ENCODE measurements around the gene CORO2A. TPM values are rescaled to one million over a fixed set of nuclear protein-coding genes. Genes with fewer than 3 reads are reported as not detected.
A peak's percentile ranks its signal among the peaks of the same experiment; 100 is the strongest.

CORO2A gene
- total RNA-seq, 1 experiment from 2014 or later: 32.5 TPM

DNA sequence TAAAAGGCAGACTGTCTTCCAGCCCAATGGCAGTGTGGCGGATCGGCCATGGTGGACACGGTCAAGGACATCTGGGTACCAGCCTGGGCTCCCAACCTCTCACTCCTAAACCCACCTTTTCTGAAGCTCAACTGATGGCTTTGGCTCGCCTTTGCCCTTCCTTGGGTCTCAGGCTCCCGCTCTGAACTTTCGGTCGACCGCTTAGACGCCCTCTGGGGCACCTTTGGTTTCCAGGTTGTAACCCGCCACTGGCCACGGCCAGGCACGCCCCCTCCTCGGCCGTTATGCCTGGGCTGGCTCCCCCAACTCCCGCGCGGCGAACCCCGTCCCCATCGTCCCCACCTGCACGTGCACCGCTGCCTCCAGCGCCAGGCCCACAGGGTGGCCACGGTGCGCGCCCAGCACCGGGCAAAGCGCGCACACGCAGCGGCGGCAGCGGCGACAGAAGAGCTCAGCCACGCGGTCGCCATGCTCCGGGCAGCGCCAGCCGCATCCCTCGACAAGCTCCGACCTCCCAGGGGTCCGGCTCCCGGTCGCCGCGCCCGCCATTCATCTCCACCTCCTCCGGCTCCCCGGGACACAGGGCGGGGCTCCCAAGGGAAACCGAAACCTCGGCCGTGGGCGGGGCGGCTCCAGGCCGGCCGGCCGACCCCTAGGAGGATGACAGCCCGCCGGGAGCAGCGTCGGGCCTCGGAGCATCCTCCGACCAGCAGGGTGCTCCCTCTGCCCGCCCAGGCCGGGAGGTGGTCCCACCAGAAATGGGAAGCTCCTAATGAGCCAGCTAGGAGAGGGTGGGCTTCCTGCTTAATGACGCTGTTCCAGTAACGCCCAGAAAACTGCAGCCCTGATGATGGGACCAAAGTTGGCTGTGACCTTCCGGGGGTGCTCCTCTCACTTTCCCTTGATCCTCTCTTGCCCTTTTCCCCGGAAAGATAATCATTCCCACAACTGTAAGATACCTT, 73.5 kb downstream of the CORO2A start, which contains the start of gene TRIM14 (continued):
- no peak for TF ChIP-seq ATF1 (CRISPR knock-in tag; IDR thresholded peaks at IDR 0.05)
- TF ChIP-seq, protein P1, sequence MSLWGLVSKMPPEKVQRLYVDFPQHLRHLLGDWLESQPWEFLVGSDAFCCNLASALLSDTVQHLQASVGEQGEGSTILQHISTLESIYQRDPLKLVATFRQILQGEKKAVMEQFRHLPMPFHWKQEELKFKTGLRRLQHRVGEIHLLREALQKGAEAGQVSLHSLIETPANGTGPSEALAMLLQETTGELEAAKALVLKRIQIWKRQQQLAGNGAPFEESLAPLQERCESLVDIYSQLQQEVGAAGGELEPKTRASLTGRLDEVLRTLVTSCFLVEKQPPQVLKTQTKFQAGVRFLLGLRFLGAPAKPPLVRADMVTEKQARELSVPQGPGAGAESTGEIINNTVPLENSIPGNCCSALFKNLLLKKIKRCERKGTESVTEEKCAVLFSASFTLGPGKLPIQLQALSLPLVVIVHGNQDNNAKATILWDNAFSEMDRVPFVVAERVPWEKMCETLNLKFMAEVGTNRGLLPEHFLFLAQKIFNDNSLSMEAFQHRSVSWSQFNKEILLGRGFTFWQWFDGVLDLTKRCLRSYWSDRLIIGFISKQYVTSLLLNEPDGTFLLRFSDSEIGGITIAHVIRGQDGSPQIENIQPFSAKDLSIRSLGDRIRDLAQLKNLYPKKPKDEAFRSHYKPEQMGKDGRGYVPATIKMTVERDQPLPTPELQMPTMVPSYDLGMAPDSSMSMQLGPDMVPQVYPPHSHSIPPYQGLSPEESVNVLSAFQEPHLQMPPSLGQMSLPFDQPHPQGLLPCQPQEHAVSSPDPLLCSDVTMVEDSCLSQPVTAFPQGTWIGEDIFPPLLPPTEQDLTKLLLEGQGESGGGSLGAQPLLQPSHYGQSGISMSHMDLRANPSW (CRISPR knock-in tag; conservative IDR thresholded peaks at IDR 0.05; ENCODE audit: low read depth): no peak
- TF ChIP-seq, protein P2, sequence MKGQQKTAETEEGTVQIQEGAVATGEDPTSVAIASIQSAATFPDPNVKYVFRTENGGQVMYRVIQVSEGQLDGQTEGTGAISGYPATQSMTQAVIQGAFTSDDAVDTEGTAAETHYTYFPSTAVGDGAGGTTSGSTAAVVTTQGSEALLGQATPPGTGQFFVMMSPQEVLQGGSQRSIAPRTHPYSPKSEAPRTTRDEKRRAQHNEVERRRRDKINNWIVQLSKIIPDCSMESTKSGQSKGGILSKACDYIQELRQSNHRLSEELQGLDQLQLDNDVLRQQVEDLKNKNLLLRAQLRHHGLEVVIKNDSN (CRISPR knock-in tag; IDR thresholded peaks at IDR 0.05): peak; percentile 74
- peak; percentile 78 for TF ChIP-seq FOXK1 (CRISPR knock-in tag; IDR thresholded peaks at IDR 0.05)
- peak; percentile 91 for TF ChIP-seq ZNF263 (CRISPR knock-in tag; IDR thresholded peaks at IDR 0.05; ENCODE audit: low read depth)
- TF ChIP-seq, protein P3, sequence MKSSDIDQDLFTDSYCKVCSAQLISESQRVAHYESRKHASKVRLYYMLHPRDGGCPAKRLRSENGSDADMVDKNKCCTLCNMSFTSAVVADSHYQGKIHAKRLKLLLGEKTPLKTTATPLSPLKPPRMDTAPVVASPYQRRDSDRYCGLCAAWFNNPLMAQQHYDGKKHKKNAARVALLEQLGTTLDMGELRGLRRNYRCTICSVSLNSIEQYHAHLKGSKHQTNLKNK (CRISPR knock-in tag; IDR thresholded peaks at IDR 0.05): no peak
- TF ChIP-seq, protein P4, sequence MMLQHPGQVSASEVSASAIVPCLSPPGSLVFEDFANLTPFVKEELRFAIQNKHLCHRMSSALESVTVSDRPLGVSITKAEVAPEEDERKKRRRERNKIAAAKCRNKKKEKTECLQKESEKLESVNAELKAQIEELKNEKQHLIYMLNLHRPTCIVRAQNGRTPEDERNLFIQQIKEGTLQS (CRISPR knock-in tag; conservative IDR thresholded peaks at IDR 0.05): no peak; the same call in 1 of the 2 replicates
- peak; percentile 69; the same call in 1 of the 2 replicates for TF ChIP-seq SP1 (CRISPR knock-in tag; conservative IDR thresholded peaks at IDR 0.05)
- TF ChIP-seq ZNF317 (CRISPR knock-in tag; IDR thresholded peaks at IDR 0.05; ENCODE audit: borderline replicate concordance, low read depth): peak; percentile 52; the same call in 1 of the 2 replicates
- TF ChIP-seq ZNF138 (CRISPR knock-in tag; conservative IDR thresholded peaks at IDR 0.05): peak; percentile 98
- TF ChIP-seq, protein P5, sequence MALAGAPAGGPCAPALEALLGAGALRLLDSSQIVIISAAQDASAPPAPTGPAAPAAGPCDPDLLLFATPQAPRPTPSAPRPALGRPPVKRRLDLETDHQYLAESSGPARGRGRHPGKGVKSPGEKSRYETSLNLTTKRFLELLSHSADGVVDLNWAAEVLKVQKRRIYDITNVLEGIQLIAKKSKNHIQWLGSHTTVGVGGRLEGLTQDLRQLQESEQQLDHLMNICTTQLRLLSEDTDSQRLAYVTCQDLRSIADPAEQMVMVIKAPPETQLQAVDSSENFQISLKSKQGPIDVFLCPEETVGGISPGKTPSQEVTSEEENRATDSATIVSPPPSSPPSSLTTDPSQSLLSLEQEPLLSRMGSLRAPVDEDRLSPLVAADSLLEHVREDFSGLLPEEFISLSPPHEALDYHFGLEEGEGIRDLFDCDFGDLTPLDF (CRISPR knock-in tag; IDR thresholded peaks at IDR 0.05): peak; percentile 81; the same call in 1 of the 2 replicates
- no peak for TF ChIP-seq GRHL2 (CRISPR knock-in tag; IDR thresholded peaks at IDR 0.05; ENCODE audit: insufficient replicate concordance, severe bottlenecking)
- 0 out of 2 replicates have a peak, but pooled peaks have one; percentile 71 for TF ChIP-seq CBFB (CRISPR knock-in tag; IDR thresholded peaks at IDR 0.05; ENCODE audit: low read depth)
- no peak for TF ChIP-seq SOX15 (CRISPR knock-in tag; IDR thresholded peaks at IDR 0.05)
- TF ChIP-seq ZNF671 (CRISPR knock-in tag; IDR thresholded peaks at IDR 0.05): no peak
- no peak for TF ChIP-seq TEAD4 (CRISPR knock-in tag; IDR thresholded peaks at IDR 0.05)
- TF ChIP-seq, protein P6, sequence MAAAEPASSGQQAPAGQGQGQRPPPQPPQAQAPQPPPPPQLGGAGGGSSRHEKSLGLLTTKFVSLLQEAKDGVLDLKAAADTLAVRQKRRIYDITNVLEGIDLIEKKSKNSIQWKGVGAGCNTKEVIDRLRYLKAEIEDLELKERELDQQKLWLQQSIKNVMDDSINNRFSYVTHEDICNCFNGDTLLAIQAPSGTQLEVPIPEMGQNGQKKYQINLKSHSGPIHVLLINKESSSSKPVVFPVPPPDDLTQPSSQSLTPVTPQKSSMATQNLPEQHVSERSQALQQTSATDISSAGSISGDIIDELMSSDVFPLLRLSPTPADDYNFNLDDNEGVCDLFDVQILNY (CRISPR knock-in tag; IDR thresholded peaks at IDR 0.05): peak; percentile 81
- TF ChIP-seq NR1H2 (CRISPR knock-in tag; IDR thresholded peaks at IDR 0.05): no peak
- TF ChIP-seq, protein P7, sequence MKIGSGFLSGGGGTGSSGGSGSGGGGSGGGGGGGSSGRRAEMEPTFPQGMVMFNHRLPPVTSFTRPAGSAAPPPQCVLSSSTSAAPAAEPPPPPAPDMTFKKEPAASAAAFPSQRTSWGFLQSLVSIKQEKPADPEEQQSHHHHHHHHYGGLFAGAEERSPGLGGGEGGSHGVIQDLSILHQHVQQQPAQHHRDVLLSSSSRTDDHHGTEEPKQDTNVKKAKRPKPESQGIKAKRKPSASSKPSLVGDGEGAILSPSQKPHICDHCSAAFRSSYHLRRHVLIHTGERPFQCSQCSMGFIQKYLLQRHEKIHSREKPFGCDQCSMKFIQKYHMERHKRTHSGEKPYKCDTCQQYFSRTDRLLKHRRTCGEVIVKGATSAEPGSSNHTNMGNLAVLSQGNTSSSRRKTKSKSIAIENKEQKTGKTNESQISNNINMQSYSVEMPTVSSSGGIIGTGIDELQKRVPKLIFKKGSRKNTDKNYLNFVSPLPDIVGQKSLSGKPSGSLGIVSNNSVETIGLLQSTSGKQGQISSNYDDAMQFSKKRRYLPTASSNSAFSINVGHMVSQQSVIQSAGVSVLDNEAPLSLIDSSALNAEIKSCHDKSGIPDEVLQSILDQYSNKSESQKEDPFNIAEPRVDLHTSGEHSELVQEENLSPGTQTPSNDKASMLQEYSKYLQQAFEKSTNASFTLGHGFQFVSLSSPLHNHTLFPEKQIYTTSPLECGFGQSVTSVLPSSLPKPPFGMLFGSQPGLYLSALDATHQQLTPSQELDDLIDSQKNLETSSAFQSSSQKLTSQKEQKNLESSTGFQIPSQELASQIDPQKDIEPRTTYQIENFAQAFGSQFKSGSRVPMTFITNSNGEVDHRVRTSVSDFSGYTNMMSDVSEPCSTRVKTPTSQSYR (CRISPR knock-in tag; IDR thresholded peaks at IDR 0.05): peak; percentile 47; the same call in 1 of the 2 replicates
- TF ChIP-seq FOXJ3 (CRISPR knock-in tag; IDR thresholded peaks at IDR 0.05; ENCODE audit: borderline replicate concordance): no peak
- no peak for TF ChIP-seq TCF7 (CRISPR knock-in tag; IDR thresholded peaks at IDR 0.05; ENCODE audit: low read depth)
- peak; percentile 92 for TF ChIP-seq JUN (CRISPR knock-in tag; IDR thresholded peaks at IDR 0.05)
- TF ChIP-seq CREB1 (CRISPR knock-in tag; IDR thresholded peaks at IDR 0.05): peak; percentile 90
- peak; percentile 96 for TF ChIP-seq MYBL2 (CRISPR knock-in tag; IDR thresholded peaks at IDR 0.05)
- TF ChIP-seq IRF2 (CRISPR knock-in tag; IDR thresholded peaks at IDR 0.05; ENCODE audit: borderline replicate concordance, low read depth): no peak
- no peak for TF ChIP-seq NFATC4 (CRISPR knock-in tag; IDR thresholded peaks at IDR 0.05)
- TF ChIP-seq NR3C1 (CRISPR knock-in tag; conservative IDR thresholded peaks at IDR 0.05; ENCODE audit: low read depth): 0 out of 2 replicates have a peak, but pooled peaks have one; percentile 60
- no peak for TF ChIP-seq ZNF396 (CRISPR knock-in tag; IDR thresholded peaks at IDR 0.05; ENCODE audit: borderline replicate concordance)
- peak; percentile 94 for TF ChIP-seq RELA (CRISPR knock-in tag; IDR thresholded peaks at IDR 0.05; ENCODE audit: borderline replicate concordance)
- TF ChIP-seq ZNF232 (CRISPR knock-in tag; IDR thresholded peaks at IDR 0.05): peak; percentile 86; the same call in 1 of the 2 replicates
- TF ChIP-seq NFE2L1 (CRISPR knock-in tag; IDR thresholded peaks at IDR 0.05): peak; percentile 73; the same call in 1 of the 2 replicates
